AG10803 (cell line): ENCODE results near the gene NXPH1.

Experiments
- DNase-seq: peaks from one replicate; pipeline ENCODE4 v3.0.0; 2010; ENCODE audit warnings: low read depth
- H3K4me3 ChIP-seq: 2 replicates; pipeline ENCODE4 v1.5.1; 2011; ENCODE audit warnings: mild to moderate bottlenecking, low read length, control low read depth
- CTCF ChIP-seq: conservative IDR thresholded peaks from 2 replicates; pipeline ENCODE4 v1.5.1; 2011; ENCODE audit warnings: mild to moderate bottlenecking, low read length, control low read depth, inconsistent platforms

NXPH1 gene

GRCh38 chr7:8422177-8422576 lies 11.2 kb upstream of the NXPH1 start:
- H3K4me3 ChIP-seq: no peak overlapping the region
- DNase-seq: no peak
- TF ChIP-seq CTCF: no peak

GRCh38 chr7:8423057-8423456 lies 10.4 kb upstream of the NXPH1 start:
- no peak for TF ChIP-seq CTCF
- DNase-seq: no peak
- H3K4me3 ChIP-seq: no peak overlapping the region

- H3K4me3 ChIP-seq: no peak overlapping the region
- no peak for TF ChIP-seq CTCF
- DNase-seq: no peak
These were observed 8.2 kb upstream of the NXPH1 start for GRCh38 chr7:8425223-8425622.

- H3K4me3 ChIP-seq: no peak overlapping the region
- no peak for TF ChIP-seq CTCF
- DNase-seq: no peak
These were observed 2.8 kb upstream of the NXPH1 start for GRCh38 chr7:8430643-8431042.

GRCh38 chr7:8434290-8435002 lies 1.0 kb downstream of the NXPH1 start:
- no peak for TF ChIP-seq CTCF
- no peak for DNase-seq
- H3K4me3 ChIP-seq: no peak overlapping the region

- no peak for DNase-seq
- TF ChIP-seq CTCF: no peak
- H3K4me3 ChIP-seq: no peak overlapping the region
These were observed 1.7 kb downstream of the NXPH1 start for GRCh38 chr7:8435095-8435494.
